Brain microvascular endothelial cell (primary cell): ENCODE data around the gene LRRFIP1.

Experiments used
- DNase-seq: peaks from one replicate; pipeline ENCODE4 v3.0.0-alpha.2; 2020
- H3K27ac ChIP-seq: fragments of 250-450 bp; sonication (Bioruptor Pico); 2 replicates; pipeline ENCODE4 v1.5.1; 2020; ENCODE audit warnings: mild to moderate bottlenecking, moderate library complexity
- H3K27me3 ChIP-seq: fragments of 250-450 bp; sonication (Bioruptor Pico); replicated peaks from 2 replicates; pipeline ENCODE4 v1.5.1; 2020; ENCODE audit warnings: mild to moderate bottlenecking
- H3K36me3 ChIP-seq: fragments of 250-450 bp; sonication (Bioruptor Pico); replicated peaks from 2 replicates; pipeline ENCODE4 v1.5.1; 2020; ENCODE audit warnings: mild to moderate bottlenecking
- H3K4me3 ChIP-seq: 2 replicates; pipeline ENCODE4 v1.5.1; 2011; ENCODE audit warnings: low read depth, mild to moderate bottlenecking, control low read depth, low read length, moderate library complexity
- in situ Hi-C: cut with HindIII; loops from 2 replicates; pipeline ENCODE4 v1.10.0; 2017; ENCODE audit warnings: low sequenced_read_pairs, low pct_ligation_motif_present
- TF ChIP-seq, protein P1 (sequence below): IDR thresholded peaks from 2 replicates; pipeline ENCODE4 v1.5.1; 2011; ENCODE audit warnings: low read depth, mild to moderate bottlenecking, moderate library complexity, low read length, control low read depth, inconsistent platforms; ENCODE audit errors: missing control alignments

The LRRFIP1 gene

DNA sequence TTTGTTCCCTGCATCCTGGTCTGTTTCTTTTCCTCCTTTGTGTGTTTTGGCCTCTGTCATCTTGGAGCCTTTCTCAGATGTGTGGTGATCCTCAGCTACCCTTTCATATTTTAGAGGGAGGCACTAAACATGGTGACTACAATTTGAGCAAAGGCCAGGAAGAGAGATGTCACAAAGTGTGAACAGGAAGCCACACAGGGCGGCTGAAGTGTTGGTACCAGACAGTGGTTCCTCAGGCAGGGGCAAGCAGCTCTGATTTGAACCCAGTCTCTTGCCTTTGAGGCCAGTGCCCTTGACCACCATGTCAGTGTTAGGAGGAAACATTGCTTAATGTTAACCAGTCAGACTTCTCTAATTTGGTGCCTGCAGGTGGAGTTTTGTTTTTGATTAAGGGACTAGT lies 9.2 kb downstream of the LRRFIP1 start:
- no peak overlapping the region for H3K27ac ChIP-seq
- H3K4me3 ChIP-seq = no peak overlapping the region
- TF ChIP-seq, protein P1, sequence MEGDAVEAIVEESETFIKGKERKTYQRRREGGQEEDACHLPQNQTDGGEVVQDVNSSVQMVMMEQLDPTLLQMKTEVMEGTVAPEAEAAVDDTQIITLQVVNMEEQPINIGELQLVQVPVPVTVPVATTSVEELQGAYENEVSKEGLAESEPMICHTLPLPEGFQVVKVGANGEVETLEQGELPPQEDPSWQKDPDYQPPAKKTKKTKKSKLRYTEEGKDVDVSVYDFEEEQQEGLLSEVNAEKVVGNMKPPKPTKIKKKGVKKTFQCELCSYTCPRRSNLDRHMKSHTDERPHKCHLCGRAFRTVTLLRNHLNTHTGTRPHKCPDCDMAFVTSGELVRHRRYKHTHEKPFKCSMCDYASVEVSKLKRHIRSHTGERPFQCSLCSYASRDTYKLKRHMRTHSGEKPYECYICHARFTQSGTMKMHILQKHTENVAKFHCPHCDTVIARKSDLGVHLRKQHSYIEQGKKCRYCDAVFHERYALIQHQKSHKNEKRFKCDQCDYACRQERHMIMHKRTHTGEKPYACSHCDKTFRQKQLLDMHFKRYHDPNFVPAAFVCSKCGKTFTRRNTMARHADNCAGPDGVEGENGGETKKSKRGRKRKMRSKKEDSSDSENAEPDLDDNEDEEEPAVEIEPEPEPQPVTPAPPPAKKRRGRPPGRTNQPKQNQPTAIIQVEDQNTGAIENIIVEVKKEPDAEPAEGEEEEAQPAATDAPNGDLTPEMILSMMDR = no peak
- in situ Hi-C loops = no loop called here
- no peaks in the 10 kb centered on the region for H3K27me3 ChIP-seq
- no peak for DNase-seq
- H3K36me3 ChIP-seq = no peaks in the 10 kb centered on the region

DNA sequence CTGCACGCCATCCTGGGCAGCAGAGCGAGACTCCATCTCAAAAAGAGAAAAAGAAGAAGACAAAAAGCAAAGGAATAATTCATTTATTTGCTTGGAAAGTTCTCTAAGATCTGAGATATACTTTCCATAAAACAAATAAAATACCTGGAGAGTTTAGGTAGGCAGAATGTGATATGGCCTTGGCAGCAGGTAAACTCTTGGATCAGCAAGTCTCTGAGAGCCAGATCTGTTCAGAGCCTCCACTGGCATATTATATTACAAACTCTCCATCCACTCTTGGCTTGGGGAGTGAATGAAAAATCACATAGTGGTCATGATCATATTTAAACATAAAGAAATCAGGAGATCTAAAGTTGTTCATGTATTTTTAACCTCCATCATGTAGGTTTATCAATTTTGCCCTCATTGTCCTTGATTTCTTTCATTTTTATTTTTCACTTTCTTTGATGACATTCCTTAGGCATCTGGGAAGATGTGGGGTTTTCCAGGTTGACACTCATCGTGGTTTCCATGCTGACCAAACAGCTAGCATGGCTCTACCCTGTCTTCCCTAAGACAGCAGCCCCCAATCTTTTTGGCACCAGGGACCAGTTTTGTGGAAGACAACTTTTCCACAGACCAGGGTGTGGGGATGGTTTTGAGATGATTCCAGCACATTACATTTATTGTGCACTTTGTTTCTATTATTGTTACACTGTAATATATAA lies 10.2 kb downstream of the LRRFIP1 start:
- no peak overlapping the region for H3K4me3 ChIP-seq
- no peak for DNase-seq
- H3K36me3 ChIP-seq = no peaks in the 10 kb centered on the region
- no peak overlapping the region for H3K27ac ChIP-seq
- in situ Hi-C loops = no loop called here
- H3K27me3 ChIP-seq = no peaks in the 10 kb centered on the region
- TF ChIP-seq, protein P1 = no peak

DNA sequence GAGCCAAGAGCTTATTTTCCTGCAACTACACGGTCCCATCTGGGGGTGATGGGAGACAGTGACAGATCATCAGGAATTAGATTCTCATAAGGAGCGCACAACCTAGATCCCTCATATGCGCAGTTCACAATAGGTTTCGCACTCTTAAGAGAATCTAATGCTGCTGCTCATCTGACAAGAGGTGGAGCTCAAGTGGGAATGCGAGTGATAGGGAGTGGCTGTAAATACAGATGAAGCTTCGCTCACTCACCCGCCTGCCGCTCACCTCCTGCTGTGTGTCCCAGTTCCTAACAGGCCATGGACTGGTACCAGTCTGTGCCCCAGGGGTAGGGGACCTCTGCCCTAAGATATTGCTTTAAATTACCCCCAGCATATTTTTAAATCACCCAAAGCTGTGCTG lies 10.8 kb downstream of the LRRFIP1 start:
- in situ Hi-C loops = no loop called here
- H3K27me3 ChIP-seq = no peaks in the 10 kb centered on the region
- H3K4me3 ChIP-seq = no peak overlapping the region
- no peaks in the 10 kb centered on the region for H3K36me3 ChIP-seq
- TF ChIP-seq, protein P1 = no peak
- no peak for DNase-seq
- no peak overlapping the region for H3K27ac ChIP-seq

DNA sequence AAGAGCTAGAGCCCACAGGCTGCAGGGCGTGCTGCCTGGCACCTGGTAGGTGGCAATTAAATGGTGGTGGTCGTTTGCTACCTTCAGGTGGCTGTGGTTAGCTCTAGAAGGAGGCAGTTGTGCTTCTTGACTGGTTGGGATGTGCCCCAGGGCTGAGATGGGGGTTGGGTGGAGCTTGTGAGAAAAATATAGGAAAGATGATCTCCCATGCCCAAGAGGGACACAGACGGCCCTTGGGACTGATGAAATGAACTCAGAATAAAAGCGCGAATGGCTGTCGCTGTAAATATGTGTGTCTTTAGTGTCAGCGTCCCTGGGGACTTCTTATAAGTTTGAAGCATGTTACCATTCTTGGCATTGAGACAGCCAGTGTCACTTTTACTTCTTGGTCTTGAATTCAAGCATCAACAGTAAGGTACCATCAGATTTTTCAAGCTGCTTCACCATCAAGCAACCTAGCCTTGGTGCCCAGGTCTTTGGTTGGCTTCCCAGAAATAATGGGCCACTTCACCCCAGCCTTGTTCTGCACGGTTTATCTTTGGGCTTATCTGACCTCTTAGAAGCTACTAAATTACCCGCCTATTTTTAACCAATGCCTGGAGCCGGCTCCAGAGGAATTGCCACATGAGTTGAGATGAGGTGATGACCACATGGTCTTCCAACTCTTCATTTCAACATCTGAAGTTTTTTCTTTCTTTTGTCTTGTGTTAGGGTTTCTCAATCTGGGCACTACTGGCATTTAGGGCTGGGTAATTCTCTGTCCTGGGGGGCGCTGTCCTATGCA lies 11.9 kb downstream of the LRRFIP1 start:
- in situ Hi-C loops = no loop called here
- no peak for DNase-seq
- H3K27me3 ChIP-seq = no peaks in the 10 kb centered on the region

DNA sequence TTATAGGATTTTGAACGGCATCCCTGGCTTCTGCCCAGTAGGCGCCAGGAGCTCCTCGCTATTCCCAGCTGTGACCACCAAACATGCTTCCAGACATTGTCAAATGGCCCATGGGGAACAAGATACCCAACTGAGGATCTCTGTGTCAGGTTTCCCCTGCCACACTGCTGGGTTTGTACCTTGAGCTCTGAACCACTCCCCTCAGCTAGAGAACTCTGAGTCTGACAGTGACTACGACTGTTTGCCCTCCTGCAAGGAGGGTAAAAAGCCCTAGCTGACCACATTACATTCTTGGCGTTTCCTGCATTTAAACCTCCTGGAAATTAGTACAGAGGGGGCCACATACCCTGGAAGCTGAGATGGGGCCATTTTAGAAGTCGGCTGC lies 12.4 kb downstream of the LRRFIP1 start:
- Histone ChIP-seq H3K36me3 (no peaks in the 10 kb centered on the region), H3K4me3 (no peak overlapping the region), H3K27ac (no peak overlapping the region), H3K27me3 (no peaks in the 10 kb centered on the region)
- no peak for DNase-seq
- TF ChIP-seq, protein P1 = no peak
- in situ Hi-C loops = no loop called here

More for the DNA sequence above, 11.9 kb downstream of the LRRFIP1 start:
- no peak overlapping the region for H3K4me3 ChIP-seq
- no peaks in the 10 kb centered on the region for H3K36me3 ChIP-seq
- H3K27ac ChIP-seq = no peak overlapping the region
- TF ChIP-seq, protein P1 = no peak
